ENCODE results near the gene DNAJC10. TPM values are rescaled to one million over a fixed set of nuclear protein-coding genes. Genes with fewer than 3 reads are reported as not detected.

Gene DNAJC10
- total and polyA plus RNA-seq, 2 donors (not counting 3 experiments of a cell fraction or from before 2014, with no cell fraction given), result 45.1 to 201 TPM

DNA sequence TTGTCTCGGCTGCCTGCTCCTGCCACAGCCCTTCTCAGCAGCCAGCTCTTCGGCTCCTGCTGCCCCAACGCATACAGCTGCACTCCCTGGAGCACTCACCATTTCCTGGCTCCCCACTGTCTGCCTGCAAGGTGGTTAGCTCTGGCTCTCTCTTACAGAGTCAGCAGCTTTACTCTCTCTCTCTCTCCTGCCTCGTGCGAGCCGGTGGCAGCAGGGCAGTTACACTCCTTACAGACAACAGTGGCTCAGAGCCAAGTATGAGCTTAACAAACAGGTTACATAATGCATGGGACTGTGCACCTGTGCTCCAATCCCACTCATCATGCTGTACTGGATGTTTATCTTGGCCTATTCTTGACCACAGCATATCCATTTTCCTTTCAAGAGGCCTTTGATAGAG lies 47.4 kb upstream of the DNAJC10 start:
- no peak overlapping the region for H2AFZ ChIP-seq (ENCODE audit: low read depth, low read length)
- no peaks in the 10 kb centered on the region for H3K9me1 ChIP-seq (replicated peaks; ENCODE audit: control insufficient read depth, extremely low read depth, insufficient read depth, low read length)
- no peaks in the 10 kb centered on the region for H3K79me2 ChIP-seq (ENCODE audit: control insufficient read depth, insufficient read depth, low read length)
- POLR2A ChIA-PET, result no interaction called here
- TF ChIP-seq, protein P1, sequence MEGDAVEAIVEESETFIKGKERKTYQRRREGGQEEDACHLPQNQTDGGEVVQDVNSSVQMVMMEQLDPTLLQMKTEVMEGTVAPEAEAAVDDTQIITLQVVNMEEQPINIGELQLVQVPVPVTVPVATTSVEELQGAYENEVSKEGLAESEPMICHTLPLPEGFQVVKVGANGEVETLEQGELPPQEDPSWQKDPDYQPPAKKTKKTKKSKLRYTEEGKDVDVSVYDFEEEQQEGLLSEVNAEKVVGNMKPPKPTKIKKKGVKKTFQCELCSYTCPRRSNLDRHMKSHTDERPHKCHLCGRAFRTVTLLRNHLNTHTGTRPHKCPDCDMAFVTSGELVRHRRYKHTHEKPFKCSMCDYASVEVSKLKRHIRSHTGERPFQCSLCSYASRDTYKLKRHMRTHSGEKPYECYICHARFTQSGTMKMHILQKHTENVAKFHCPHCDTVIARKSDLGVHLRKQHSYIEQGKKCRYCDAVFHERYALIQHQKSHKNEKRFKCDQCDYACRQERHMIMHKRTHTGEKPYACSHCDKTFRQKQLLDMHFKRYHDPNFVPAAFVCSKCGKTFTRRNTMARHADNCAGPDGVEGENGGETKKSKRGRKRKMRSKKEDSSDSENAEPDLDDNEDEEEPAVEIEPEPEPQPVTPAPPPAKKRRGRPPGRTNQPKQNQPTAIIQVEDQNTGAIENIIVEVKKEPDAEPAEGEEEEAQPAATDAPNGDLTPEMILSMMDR (IDR thresholded peaks at IDR 0.05; ENCODE audit: extremely low read depth in 1 of 2, insufficient read depth in 1 of 2, low read depth in 1 of 2, low read length in 2 of 2), result no peak
- H3K9me3 ChIP-seq (replicated peaks; ENCODE audit: control insufficient read depth, insufficient read depth, low read length), result no peaks in the 10 kb centered on the region
- dilution Hi-C loops (cut with MboI; ENCODE audit: extremely low pct_ligation_motif_present, low sequenced_read_pairs), result no loop called here
- peak; percentile 60 for FAIRE-seq
- no TSS peak for BruUV-seq (replicated peaks)
- no peak overlapping the region for H3K4me3 ChIP-seq (replicated peaks in 1 of 3; ENCODE audit: insufficient read depth in 1 of 3, low read depth in 1 of 3, low read length in 3 of 3)
- no peak overlapping the region for H3K9ac ChIP-seq (replicated peaks; ENCODE audit: extremely low read depth, insufficient read depth, low read length)
- H3K27ac ChIP-seq (ENCODE audit: insufficient read depth, low read depth, low read length), result no peak overlapping the region
- CTCF ChIA-PET, result interaction anchor here (0.6 to 1.4 kb wide), 4 partner anchors 19 to 312 kb away, joined by 3 to 5 read pairs (median 4); partner anchors contain the start of gene DNAJC10
- DNase-seq (ENCODE audit: low read depth, low spot score), result peak; percentile 86
- no peaks in the 10 kb centered on the region for H4K20me1 ChIP-seq (replicated peaks; ENCODE audit: control insufficient read depth, extremely low read depth, insufficient read depth, low read length)
- no peaks in the 10 kb centered on the region for H3K27me3 ChIP-seq (ENCODE audit: control insufficient read depth in 2 of 2, insufficient read depth in 2 of 2, low read length in 2 of 2)
- H3K4me1 ChIP-seq (ENCODE audit: control insufficient read depth, extremely low read depth, insufficient read depth, low read length), result peaks cover 4% of the 10 kb centered on the region
- H3K36me3 ChIP-seq (ENCODE audit: control insufficient read depth in 2 of 2, extremely low read depth in 1 of 2, insufficient read depth in 2 of 2, low read length in 2 of 2), result no peaks in the 10 kb centered on the region
- intact Hi-C loops (cut with micrococcal nuclease), result no loop called here
- H3K4me2 ChIP-seq (ENCODE audit: insufficient read depth, low read length), result no peak overlapping the region

DNA sequence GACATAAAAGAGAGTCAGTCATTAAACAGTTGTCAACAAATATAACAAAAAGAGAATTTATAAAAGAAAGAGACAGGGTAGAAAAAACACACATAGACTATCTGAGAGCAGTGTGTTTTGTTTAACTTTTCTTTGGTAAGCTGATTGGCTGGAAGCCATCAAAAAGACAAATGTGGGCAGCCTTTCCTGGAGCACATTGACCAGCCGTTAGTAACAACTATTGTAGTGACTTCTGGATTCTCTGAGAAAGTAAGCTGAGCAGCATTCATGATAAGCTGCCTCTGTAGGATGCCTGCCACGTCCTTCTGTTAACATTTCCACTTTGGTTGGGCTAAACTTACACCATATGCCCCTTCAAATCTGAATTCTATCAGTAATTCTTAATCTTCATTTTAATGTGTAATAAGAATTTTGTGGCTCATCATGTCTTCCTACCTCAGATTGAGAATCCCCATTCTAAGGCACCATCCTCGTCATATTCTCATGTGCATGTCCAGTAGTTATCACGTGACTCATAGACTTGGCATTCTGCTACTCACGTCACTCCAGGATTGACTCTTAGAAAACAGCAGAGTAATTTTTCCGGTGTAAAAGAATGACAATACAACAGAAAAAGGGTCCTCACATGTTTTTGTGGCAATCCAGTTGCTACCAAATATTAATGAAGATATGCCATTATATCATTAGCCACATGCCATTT lies 43.4 kb upstream of the DNAJC10 start:
- peak overlapping the region; percentile 8 for H2AFZ ChIP-seq (ENCODE audit: low read depth, low read length)
- no peak overlapping the region for H3K4me2 ChIP-seq (ENCODE audit: insufficient read depth, low read length)
- no peaks in the 10 kb centered on the region for H3K9me3 ChIP-seq (replicated peaks; ENCODE audit: control insufficient read depth, insufficient read depth, low read length)
- no peaks in the 10 kb centered on the region for H3K36me3 ChIP-seq (ENCODE audit: control insufficient read depth in 2 of 2, extremely low read depth in 1 of 2, insufficient read depth in 2 of 2, low read length in 2 of 2)
- no peaks in the 10 kb centered on the region for H3K9me1 ChIP-seq (replicated peaks; ENCODE audit: control insufficient read depth, extremely low read depth, insufficient read depth, low read length)
- no peak overlapping the region for H3K9ac ChIP-seq (replicated peaks; ENCODE audit: extremely low read depth, insufficient read depth, low read length)
- BruUV-seq (replicated peaks), result TSS peak; percentile 48
- peaks cover 4% of the 10 kb centered on the region for H3K4me1 ChIP-seq (ENCODE audit: control insufficient read depth, extremely low read depth, insufficient read depth, low read length)
- H4K20me1 ChIP-seq (replicated peaks; ENCODE audit: control insufficient read depth, extremely low read depth, insufficient read depth, low read length), result no peaks in the 10 kb centered on the region
- H3K27me3 ChIP-seq (ENCODE audit: control insufficient read depth in 2 of 2, insufficient read depth in 2 of 2, low read length in 2 of 2), result no peaks in the 10 kb centered on the region
- peak; percentile 57 for TF ChIP-seq JUN (IDR thresholded peaks at IDR 0.05; ENCODE audit: borderline replicate concordance, insufficient read depth, insufficient read length, low read depth)
- peak; percentile 35 for TF ChIP-seq FOS (IDR thresholded peaks at IDR 0.05; ENCODE audit: borderline replicate concordance, insufficient read depth, low read length)
- TF ChIP-seq GATA2 (IDR thresholded peaks at IDR 0.05; ENCODE audit: insufficient read depth, insufficient read length, low read depth, low read length), result no peak
- TF ChIP-seq, protein P1 (IDR thresholded peaks at IDR 0.05; ENCODE audit: extremely low read depth in 1 of 2, insufficient read depth in 1 of 2, low read depth in 1 of 2, low read length in 2 of 2), result no peak
- TF ChIP-seq EZH2 (IDR thresholded peaks at IDR 0.05; ENCODE audit: borderline replicate concordance, low read depth, low read length, severe bottlenecking), result no peak
- peak; percentile 76 for DNase-seq (ENCODE audit: low read depth, low spot score)
- ChIA-PET POLR2A (no interaction called here), CTCF (interaction anchor here (0.5 to 1.1 kb wide), 3 partner anchors 25 to 308 kb away, joined by 3 read pairs; no protein-coding TSS in a partner anchor)
- no peak overlapping the region for H3K4me3 ChIP-seq (replicated peaks in 1 of 3; ENCODE audit: insufficient read depth in 1 of 3, low read depth in 1 of 3, low read length in 3 of 3)
- peak; percentile 62 for FAIRE-seq
- dilution Hi-C loops (cut with MboI; ENCODE audit: extremely low pct_ligation_motif_present, low sequenced_read_pairs), result no loop called here
- H3K79me2 ChIP-seq (ENCODE audit: control insufficient read depth, insufficient read depth, low read length), result no peaks in the 10 kb centered on the region
- intact Hi-C loops (cut with micrococcal nuclease), result no loop called here
- peak overlapping the region; percentile 56 for H3K27ac ChIP-seq (ENCODE audit: insufficient read depth, low read depth, low read length)
